ENCODE measurements around the gene STX7. TPM values are rescaled to one million over a fixed set of nuclear protein-coding genes. Genes with fewer than 3 reads are reported as not detected.

Gene STX7
- total RNA-seq, 1 experiment from 2014 or later = 27.8 TPM

DNA sequence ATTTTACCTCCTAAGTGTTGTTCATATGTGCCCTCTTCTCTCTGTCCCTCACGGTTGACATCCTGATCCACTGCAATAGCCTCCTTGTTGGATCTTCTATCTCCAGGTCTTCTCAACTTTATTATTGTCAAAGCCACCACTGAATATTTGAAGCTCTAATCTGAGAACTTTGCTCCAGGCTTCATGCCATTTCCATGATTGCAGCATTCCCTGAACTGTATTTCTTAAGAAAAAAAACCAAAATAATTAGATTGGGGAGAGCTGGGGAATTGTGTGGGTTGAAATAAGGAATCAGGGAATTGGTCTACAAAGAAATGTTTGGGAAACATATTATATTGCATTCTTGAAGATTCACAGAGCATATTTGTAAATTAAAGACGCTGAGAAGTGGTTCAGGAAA, 2.5 kb upstream of the STX7 start:
- intact Hi-C loops (cut with micrococcal nuclease) = no loop called here
- no peaks in the 10 kb centered on the region for H3K9me3 ChIP-seq (ENCODE audit: control insufficient read depth in 1 of 2, insufficient read depth in 1 of 2, low read depth in 1 of 2, low read length in 2 of 2)
- no peaks in the 10 kb centered on the region for H3K36me3 ChIP-seq (ENCODE audit: control insufficient read depth in 1 of 2, insufficient read depth in 2 of 2, low read length in 2 of 2)
- RAD21 ChIA-PET (ENCODE audit: low non-redundant PET in 1 of 2, low total read pairs in 2 of 2, uncharacterized antibody in 2 of 2, unreplicated experiment in 2 of 2) = no interaction called here
- POLR2A ChIA-PET = no interaction called here
- H3K9ac ChIP-seq (ENCODE audit: low read length) = no peak overlapping the region
- no TSS peak for BruUV-seq (replicated peaks)
- TF ChIP-seq, protein P1, sequence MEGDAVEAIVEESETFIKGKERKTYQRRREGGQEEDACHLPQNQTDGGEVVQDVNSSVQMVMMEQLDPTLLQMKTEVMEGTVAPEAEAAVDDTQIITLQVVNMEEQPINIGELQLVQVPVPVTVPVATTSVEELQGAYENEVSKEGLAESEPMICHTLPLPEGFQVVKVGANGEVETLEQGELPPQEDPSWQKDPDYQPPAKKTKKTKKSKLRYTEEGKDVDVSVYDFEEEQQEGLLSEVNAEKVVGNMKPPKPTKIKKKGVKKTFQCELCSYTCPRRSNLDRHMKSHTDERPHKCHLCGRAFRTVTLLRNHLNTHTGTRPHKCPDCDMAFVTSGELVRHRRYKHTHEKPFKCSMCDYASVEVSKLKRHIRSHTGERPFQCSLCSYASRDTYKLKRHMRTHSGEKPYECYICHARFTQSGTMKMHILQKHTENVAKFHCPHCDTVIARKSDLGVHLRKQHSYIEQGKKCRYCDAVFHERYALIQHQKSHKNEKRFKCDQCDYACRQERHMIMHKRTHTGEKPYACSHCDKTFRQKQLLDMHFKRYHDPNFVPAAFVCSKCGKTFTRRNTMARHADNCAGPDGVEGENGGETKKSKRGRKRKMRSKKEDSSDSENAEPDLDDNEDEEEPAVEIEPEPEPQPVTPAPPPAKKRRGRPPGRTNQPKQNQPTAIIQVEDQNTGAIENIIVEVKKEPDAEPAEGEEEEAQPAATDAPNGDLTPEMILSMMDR (IDR thresholded peaks at IDR 0.05 in 2 of 3, conservative IDR thresholded peaks at IDR 0.05 in 1 of 3; ENCODE audit: borderline replicate concordance in 1 of 3, insufficient read depth in 1 of 3, low read depth in 2 of 3, low read length in 2 of 3) = no peak
- H3K4me2 ChIP-seq (ENCODE audit: low read length) = no peak overlapping the region
- no peak overlapping the region for H3K4me3 ChIP-seq (replicated peaks in 1 of 2; ENCODE audit: low read depth in 1 of 2, low read length in 2 of 2)
- H4K20me1 ChIP-seq (ENCODE audit: insufficient read depth) = no peaks in the 10 kb centered on the region
- H3K79me2 ChIP-seq (ENCODE audit: insufficient read depth, low read length) = peaks cover 21% of the 10 kb centered on the region
- DNase-seq (ENCODE audit: low read depth, low spot score) (no peak), ATAC-seq (no peak)
- no peak overlapping the region for H3K27ac ChIP-seq (ENCODE audit: low read depth, low read length)
- H3K27me3 ChIP-seq (ENCODE audit: insufficient read depth, low read length) = no peaks in the 10 kb centered on the region
- H3K9me2 ChIP-seq (ENCODE audit: insufficient read depth) = no peaks in the 10 kb centered on the region
- no peak overlapping the region for H2AFZ ChIP-seq (ENCODE audit: low read depth, low read length, poor library complexity, severe bottlenecking)
- H3K4me1 ChIP-seq (ENCODE audit: control insufficient read depth in 1 of 2, insufficient read depth in 2 of 2, low read length in 2 of 2) = peaks cover 6 to 18% of the 10 kb centered on the region in 2 experiments
- CTCF ChIA-PET = no interaction called here

DNA sequence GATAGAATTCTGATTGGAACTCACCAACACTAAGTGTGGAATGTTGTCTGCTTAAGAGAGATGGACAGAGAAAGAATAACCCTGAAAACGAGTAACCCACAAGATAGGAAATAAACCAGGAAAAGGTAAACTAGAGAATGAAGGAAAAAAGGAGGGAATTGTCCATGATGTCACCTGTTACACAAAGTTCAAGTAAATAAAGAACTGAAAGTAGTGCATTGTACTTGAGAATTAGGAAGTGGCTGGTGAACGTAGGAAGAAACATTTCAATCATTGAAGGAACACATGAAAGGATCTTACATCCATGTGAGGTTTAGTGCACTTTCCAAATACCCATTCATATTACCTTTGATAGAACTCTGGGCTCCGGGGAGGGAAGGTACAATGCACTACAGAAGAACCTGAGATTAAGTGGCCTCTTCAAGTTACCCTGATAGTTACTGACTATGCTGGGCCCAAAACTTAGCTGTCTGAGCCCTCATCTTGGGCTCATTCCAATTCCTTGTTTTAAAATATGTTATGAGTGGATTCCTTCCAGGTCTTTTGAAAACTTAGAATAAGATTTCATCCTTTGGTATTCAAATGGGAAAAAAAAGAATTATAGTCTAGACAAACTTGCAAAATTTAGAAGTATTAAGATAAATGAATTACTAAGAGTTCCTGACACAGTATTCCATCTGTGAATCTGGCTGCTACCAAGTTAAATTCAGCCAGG, 1.1 kb upstream of the STX7 start:
- H3K4me2 ChIP-seq (ENCODE audit: low read length) = peak overlapping the region; percentile 86
- no peaks in the 10 kb centered on the region for H3K36me3 ChIP-seq (ENCODE audit: control insufficient read depth in 1 of 2, insufficient read depth in 2 of 2, low read length in 2 of 2)
- intact Hi-C loops (cut with micrococcal nuclease) = no loop called here
- RAD21 ChIA-PET (ENCODE audit: low non-redundant PET in 1 of 2, low total read pairs in 2 of 2, uncharacterized antibody in 2 of 2, unreplicated experiment in 2 of 2) = no interaction called here
- BruUV-seq (replicated peaks) = no TSS peak
- H3K9me3 ChIP-seq (ENCODE audit: control insufficient read depth in 1 of 2, insufficient read depth in 1 of 2, low read depth in 1 of 2, low read length in 2 of 2) = no peaks in the 10 kb centered on the region
- peak overlapping the region; percentile 98 for H2AFZ ChIP-seq (ENCODE audit: low read depth, low read length, poor library complexity, severe bottlenecking)
- H3K27ac ChIP-seq (ENCODE audit: low read depth, low read length) = no peak overlapping the region
- no peaks in the 10 kb centered on the region for H4K20me1 ChIP-seq (ENCODE audit: insufficient read depth)
- H3K4me1 ChIP-seq (ENCODE audit: control insufficient read depth in 1 of 2, insufficient read depth in 2 of 2, low read length in 2 of 2) = peaks cover 6 to 18% of the 10 kb centered on the region in 2 experiments
- no peak for DNase-seq (ENCODE audit: low read depth, low spot score)
- peaks cover 30% of the 10 kb centered on the region for H3K79me2 ChIP-seq (ENCODE audit: insufficient read depth, low read length)
- POLR2A ChIA-PET = interaction anchor here (1.5 kb wide), 1 partner anchor 10 kb away, joined by 3 read pairs; no protein-coding TSS in a partner anchor
- no peak overlapping the region for H3K9ac ChIP-seq (ENCODE audit: low read length)
- no peak for ATAC-seq
- peak overlapping the region in 1 of 2 experiments; percentile 79; a peak in 2 of 4 replicates for H3K4me3 ChIP-seq (replicated peaks in 1 of 2; ENCODE audit: low read depth in 1 of 2, low read length in 2 of 2)
- CTCF ChIA-PET = interaction anchor here (1.3 to 1.7 kb wide), 3 partner anchors 30 to 234 kb away, joined by 5 to 7 read pairs (median 5); no protein-coding TSS in a partner anchor
- H3K9me2 ChIP-seq (ENCODE audit: insufficient read depth) = no peaks in the 10 kb centered on the region
- H3K27me3 ChIP-seq (ENCODE audit: insufficient read depth, low read length) = no peaks in the 10 kb centered on the region
- TF ChIP-seq ZNF274 (IDR thresholded peaks at IDR 0.05; ENCODE audit: low read depth, low read length) (no peak), RAD21 (IDR thresholded peaks at IDR 0.05; ENCODE audit: low read depth) (no peak), EZH2 (IDR thresholded peaks at IDR 0.05) (no peak), POLR2AphosphoS5 (IDR thresholded peaks at IDR 0.05; ENCODE audit: low read depth, low read length) (no peak), CBX3 (IDR thresholded peaks at IDR 0.05; ENCODE audit: low read depth) (no peak), EZH2phosphoT487 (IDR thresholded peaks at IDR 0.05; ENCODE audit: borderline replicate concordance) (no peak), ZFX (IDR thresholded peaks at IDR 0.05) (no peak)
- TF ChIP-seq, protein P2, sequence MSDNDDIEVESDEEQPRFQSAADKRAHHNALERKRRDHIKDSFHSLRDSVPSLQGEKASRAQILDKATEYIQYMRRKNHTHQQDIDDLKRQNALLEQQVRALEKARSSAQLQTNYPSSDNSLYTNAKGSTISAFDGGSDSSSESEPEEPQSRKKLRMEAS (IDR thresholded peaks at IDR 0.05) = no peak
- TF ChIP-seq, protein P3, sequence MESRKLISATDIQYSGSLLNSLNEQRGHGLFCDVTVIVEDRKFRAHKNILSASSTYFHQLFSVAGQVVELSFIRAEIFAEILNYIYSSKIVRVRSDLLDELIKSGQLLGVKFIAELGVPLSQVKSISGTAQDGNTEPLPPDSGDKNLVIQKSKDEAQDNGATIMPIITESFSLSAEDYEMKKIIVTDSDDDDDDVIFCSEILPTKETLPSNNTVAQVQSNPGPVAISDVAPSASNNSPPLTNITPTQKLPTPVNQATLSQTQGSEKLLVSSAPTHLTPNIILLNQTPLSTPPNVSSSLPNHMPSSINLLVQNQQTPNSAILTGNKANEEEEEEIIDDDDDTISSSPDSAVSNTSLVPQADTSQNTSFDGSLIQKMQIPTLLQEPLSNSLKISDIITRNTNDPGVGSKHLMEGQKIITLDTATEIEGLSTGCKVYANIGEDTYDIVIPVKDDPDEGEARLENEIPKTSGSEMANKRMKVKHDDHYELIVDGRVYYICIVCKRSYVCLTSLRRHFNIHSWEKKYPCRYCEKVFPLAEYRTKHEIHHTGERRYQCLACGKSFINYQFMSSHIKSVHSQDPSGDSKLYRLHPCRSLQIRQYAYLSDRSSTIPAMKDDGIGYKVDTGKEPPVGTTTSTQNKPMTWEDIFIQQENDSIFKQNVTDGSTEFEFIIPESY (IDR thresholded peaks at IDR 0.05; ENCODE audit: extremely low read depth, insufficient replicate concordance, low read length) = no peak
- TF ChIP-seq, protein P1 (IDR thresholded peaks at IDR 0.05 in 2 of 3, conservative IDR thresholded peaks at IDR 0.05 in 1 of 3; ENCODE audit: borderline replicate concordance in 1 of 3, insufficient read depth in 1 of 3, low read depth in 2 of 3, low read length in 2 of 3) = no peak
- TF ChIP-seq, protein P4, sequence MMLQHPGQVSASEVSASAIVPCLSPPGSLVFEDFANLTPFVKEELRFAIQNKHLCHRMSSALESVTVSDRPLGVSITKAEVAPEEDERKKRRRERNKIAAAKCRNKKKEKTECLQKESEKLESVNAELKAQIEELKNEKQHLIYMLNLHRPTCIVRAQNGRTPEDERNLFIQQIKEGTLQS (IDR thresholded peaks at IDR 0.05) = no peak
